Measurements from ENCODE around the gene DPEP3. TPM values are rescaled to one million over a fixed set of nuclear protein-coding genes. Genes with fewer than 3 reads are reported as not detected.
"Not testable (repeated sequence)": the region's sequence is repeated elsewhere in the genome, so short reads cannot be mapped to it uniquely, and the experiment has no call there.

DPEP3 gene
- total RNA-seq, 4 donors from 2014 or later = 0.14 TPM; not detected in 3

DNA sequence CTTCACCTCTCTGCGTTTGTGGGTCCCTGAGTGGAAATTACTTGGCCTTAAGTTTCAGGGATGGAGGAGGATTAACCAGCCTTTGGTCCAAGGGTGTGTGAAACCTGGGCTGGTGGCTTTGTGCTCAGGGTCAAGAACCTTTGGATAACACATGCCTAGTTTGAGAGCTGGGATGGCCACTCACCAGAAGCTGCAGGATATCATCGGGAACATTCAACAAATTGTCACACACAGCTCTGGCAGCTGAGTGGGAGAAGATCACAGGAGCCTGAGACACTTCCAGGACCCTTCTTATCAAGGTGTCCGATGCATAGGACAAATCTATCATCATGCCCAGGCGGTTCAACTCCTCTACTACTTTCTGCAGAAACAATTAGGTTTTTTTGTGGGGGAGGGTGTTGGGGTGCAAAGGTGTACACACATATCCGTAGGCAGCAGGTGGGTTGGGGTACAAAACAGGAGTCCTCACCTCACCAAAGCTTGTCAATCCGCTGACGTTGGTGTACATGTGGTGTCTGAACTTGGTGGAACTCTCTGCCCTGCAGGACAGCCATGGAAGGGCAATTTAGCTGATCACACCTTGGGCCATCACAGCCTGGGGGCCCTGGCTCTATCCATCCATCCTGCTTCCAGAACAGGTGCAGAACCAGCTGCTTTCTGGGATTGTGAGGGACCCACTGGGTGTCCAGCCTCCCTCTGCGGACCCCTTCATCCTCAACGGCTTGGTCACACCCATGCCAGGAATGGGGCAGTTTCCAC lies 2.7 kb downstream of the DPEP3 start:
- no peaks in the 10 kb centered on the region for H3K9me3 ChIP-seq
- no peaks in the 10 kb centered on the region for H3K4me1 ChIP-seq
- intact Hi-C loops (cut with DNase I; ENCODE audit: low total_unique reads) = no loop called here
- no peak for TF ChIP-seq POLR2A (IDR thresholded peaks at IDR 0.05)
- TF ChIP-seq, protein P1, sequence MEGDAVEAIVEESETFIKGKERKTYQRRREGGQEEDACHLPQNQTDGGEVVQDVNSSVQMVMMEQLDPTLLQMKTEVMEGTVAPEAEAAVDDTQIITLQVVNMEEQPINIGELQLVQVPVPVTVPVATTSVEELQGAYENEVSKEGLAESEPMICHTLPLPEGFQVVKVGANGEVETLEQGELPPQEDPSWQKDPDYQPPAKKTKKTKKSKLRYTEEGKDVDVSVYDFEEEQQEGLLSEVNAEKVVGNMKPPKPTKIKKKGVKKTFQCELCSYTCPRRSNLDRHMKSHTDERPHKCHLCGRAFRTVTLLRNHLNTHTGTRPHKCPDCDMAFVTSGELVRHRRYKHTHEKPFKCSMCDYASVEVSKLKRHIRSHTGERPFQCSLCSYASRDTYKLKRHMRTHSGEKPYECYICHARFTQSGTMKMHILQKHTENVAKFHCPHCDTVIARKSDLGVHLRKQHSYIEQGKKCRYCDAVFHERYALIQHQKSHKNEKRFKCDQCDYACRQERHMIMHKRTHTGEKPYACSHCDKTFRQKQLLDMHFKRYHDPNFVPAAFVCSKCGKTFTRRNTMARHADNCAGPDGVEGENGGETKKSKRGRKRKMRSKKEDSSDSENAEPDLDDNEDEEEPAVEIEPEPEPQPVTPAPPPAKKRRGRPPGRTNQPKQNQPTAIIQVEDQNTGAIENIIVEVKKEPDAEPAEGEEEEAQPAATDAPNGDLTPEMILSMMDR (IDR thresholded peaks at IDR 0.05) = no peak
- no peaks in the 10 kb centered on the region for H3K36me3 ChIP-seq
- no peak overlapping the region for H3K4me3 ChIP-seq
- DNase-seq = no peak
- H3K27ac ChIP-seq = no peak overlapping the region
- H3K27me3 ChIP-seq = no peaks in the 10 kb centered on the region

GRCh38 chr16:67977005-67977404 lies 3.3 kb downstream of the DPEP3 start:
- Histone ChIP-seq H3K27ac (no peak overlapping the region), H3K36me3 (no peaks in the 10 kb centered on the region), H3K4me3 (no peak overlapping the region), H3K27me3 (no peaks in the 10 kb centered on the region), H3K9me3 (no peaks in the 10 kb centered on the region), H3K4me1 (no peaks in the 10 kb centered on the region)
- TF ChIP-seq, protein P1 (IDR thresholded peaks at IDR 0.05) = no peak
- TF ChIP-seq POLR2A (IDR thresholded peaks at IDR 0.05) = no peak
- intact Hi-C loops (cut with DNase I; ENCODE audit: low total_unique reads) = no loop called here
- DNase-seq = no peak

DNA sequence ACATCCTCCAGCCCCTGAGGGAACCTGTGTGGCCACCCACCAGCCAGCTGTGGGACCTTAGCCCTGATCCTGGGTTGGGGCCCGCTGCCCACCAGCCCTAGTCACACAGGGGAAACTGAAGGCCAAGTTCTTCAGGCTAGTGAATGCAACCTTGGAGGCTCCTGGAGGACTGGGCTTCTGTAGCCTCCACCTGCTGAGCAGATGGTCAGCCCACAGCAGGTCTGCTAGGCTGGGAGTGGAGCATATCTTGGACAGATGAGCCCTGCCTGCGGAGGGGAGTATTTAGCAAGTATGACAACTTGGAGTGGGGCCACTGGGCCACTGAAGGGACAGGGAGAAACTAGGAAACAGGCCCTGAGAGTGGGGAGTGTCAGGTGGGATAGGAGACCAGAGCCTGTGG lies 4.1 kb downstream of the DPEP3 start:
- intact Hi-C loops (cut with DNase I; ENCODE audit: low total_unique reads) = no loop called here

DNA sequence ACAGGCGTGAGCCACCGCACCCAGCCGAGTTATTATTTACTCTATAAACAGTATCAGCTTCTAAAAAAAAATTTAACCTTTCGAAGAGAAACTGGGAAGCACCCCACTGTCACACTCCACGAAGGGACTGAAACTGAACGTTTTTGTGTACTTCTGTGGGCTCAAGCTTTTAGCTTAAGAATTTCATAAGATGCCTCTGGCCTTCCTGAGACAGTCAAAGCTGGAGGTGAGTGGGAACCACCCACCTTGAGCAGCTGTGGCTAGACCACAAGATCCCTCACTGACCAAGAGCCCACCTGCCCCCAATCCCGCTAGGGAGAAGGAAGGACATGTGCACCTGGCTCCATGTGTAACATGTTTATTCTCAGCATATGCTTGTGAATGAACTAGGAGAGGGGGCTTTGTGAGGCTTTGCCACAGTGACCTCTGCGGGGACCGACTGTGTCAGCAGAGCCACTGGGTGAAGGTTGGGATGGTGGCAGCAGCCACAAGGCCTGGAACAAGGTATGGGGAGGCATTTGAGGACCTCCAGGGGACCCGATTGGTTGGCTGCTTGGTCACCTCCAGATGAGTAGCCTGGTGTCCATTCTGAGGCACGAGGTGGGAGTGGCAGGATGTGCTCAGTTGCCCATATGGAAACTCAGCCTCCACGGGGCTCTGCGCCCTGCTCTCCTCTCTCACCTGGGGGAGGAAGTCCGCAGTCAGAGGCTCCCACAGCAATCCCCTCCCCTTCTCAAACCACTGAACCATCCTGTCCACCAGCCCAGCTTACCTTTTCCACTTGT lies 4.8 kb downstream of the DPEP3 start:
- Histone ChIP-seq H3K27ac (no peak overlapping the region), H3K36me3 (no peaks in the 10 kb centered on the region), H3K9me3 (no peaks in the 10 kb centered on the region), H3K27me3 (no peaks in the 10 kb centered on the region), H3K4me1 (no peaks in the 10 kb centered on the region), H3K4me3 (no peak overlapping the region)
- intact Hi-C loops (cut with DNase I; ENCODE audit: low total_unique reads) = no loop called here
- no peak for DNase-seq
- TF ChIP-seq, protein P1 (IDR thresholded peaks at IDR 0.05) = no peak
- TF ChIP-seq POLR2A (IDR thresholded peaks at IDR 0.05) = no peak

More for the DNA sequence above, 4.1 kb downstream of the DPEP3 start:
- H3K4me3 ChIP-seq = no peak overlapping the region
- TF ChIP-seq, protein P1 (IDR thresholded peaks at IDR 0.05) = no peak
- TF ChIP-seq POLR2A (IDR thresholded peaks at IDR 0.05) = no peak
- no peak for DNase-seq
- no peaks in the 10 kb centered on the region for H3K27me3 ChIP-seq
- H3K4me1 ChIP-seq = no peaks in the 10 kb centered on the region
- no peak overlapping the region for H3K27ac ChIP-seq
- H3K9me3 ChIP-seq = no peaks in the 10 kb centered on the region
- H3K36me3 ChIP-seq = no peaks in the 10 kb centered on the region

GRCh38 chr16:67972285-67972684 lies 8.0 kb downstream of the DPEP3 start:
- H3K36me3 ChIP-seq; H3K9me3 ChIP-seq; H3K27ac ChIP-seq; H3K27me3 ChIP-seq; H3K4me3 ChIP-seq; DNase-seq; H3K4me1 ChIP-seq; intact Hi-C loops (cut with DNase I; ENCODE audit: low total_unique reads): not testable (repeated sequence)

All from uterus (tissue), 4 donors.